PFSK-1 (cell line): ENCODE data around the gene GTF3C4.

ENCODE experiments used
- POLR2AphosphoS5 ChIP-seq: IDR thresholded peaks from 2 replicates; pipeline ENCODE4 v1.6.1; 2012; ENCODE audit warnings: low read depth, mild to moderate bottlenecking, control low read depth, low read length, moderate library complexity
- SIN3A ChIP-seq: IDR thresholded peaks from 2 replicates; pipeline ENCODE4 v1.6.1; 2012; ENCODE audit warnings: mild to moderate bottlenecking, low read length, moderate library complexity, borderline replicate concordance; ENCODE audit not compliant: insufficient read depth

GRCh38 chr9:132697230-132697629 lies 27.0 kb downstream of the GTF3C4 start:
- TF ChIP-seq POLR2AphosphoS5 (no peak), SIN3A (no peak)
